H9 (cell line): ENCODE results near the gene PLA2G2F. TPM values are rescaled to one million over a fixed set of nuclear protein-coding genes. Genes with fewer than 3 reads are reported as not detected.

Experiments used
- DNase-seq: peaks from one replicate; pipeline ENCODE4 v3.0.0-alpha.2; 2017
- H2AFZ ChIP-seq: one replicate; pipeline ENCODE4 v1.6.1; 2013; ENCODE audit warnings: mild to moderate bottlenecking, low read length, control low read depth, moderate library complexity
- H2AK5ac ChIP-seq: 2 replicates; pipeline ENCODE4 v1.6.1; 2013; ENCODE audit warnings: low read length, control low read depth, mixed read lengths; ENCODE audit not compliant: insufficient read length
- H2BK120ac ChIP-seq: one replicate; pipeline ENCODE4 v1.6.1; 2013; ENCODE audit warnings: low read depth, mild to moderate bottlenecking, low read length, control low read depth, inconsistent platforms; ENCODE audit not compliant: poor library complexity, severe bottlenecking
- H2BK12ac ChIP-seq: 2 replicates; pipeline ENCODE4 v1.6.1; 2013; ENCODE audit warnings: low read length, control low read depth, mixed read lengths, low read depth; ENCODE audit not compliant: insufficient read length
- H2BK15ac ChIP-seq: 2 replicates; pipeline ENCODE4 v1.6.1; 2013; ENCODE audit warnings: low read depth, low read length, control low read depth
- H2BK20ac ChIP-seq: one replicate; pipeline ENCODE4 v1.6.1; 2013; ENCODE audit warnings: low read depth, mild to moderate bottlenecking, low read length, control low read depth, inconsistent platforms; ENCODE audit not compliant: poor library complexity, severe bottlenecking
- H2BK5ac ChIP-seq: 2 replicates; pipeline ENCODE4 v1.6.1; 2013; ENCODE audit warnings: low read length, control low read depth, mixed read lengths; ENCODE audit not compliant: insufficient read length
- H3K14ac ChIP-seq: 2 replicates; pipeline ENCODE4 v1.6.1; 2013; ENCODE audit warnings: low read length, control low read depth; ENCODE audit not compliant: insufficient read depth
- H3K18ac ChIP-seq: 2 replicates; pipeline ENCODE4 v1.6.1; 2013; ENCODE audit warnings: low read depth, mild to moderate bottlenecking, mixed read lengths, low read length, control low read depth; ENCODE audit not compliant: insufficient read length
- H3K23ac ChIP-seq: 2 replicates; pipeline ENCODE4 v1.6.1; 2013; ENCODE audit warnings: low read length, control low read depth, mixed read lengths, low read depth; ENCODE audit not compliant: insufficient read length
- H3K23me2 ChIP-seq: 2 replicates; pipeline ENCODE4 v1.6.1; 2013; ENCODE audit warnings: low read depth, mild to moderate bottlenecking, mixed read lengths, low read length, control low read depth; ENCODE audit not compliant: insufficient read length, poor library complexity, severe bottlenecking
- H3K27ac ChIP-seq: 2 replicates; pipeline ENCODE4 v1.5.1; 2013; ENCODE audit warnings: low read length, control low read depth, mixed read lengths, low read depth; ENCODE audit not compliant: insufficient read length
- H3K27me3 ChIP-seq: 2 replicates; pipeline ENCODE4 v1.6.1; 2013; ENCODE audit warnings: low read length, control low read depth, inconsistent platforms; ENCODE audit not compliant: insufficient read depth
- H3K4ac ChIP-seq: 2 replicates; pipeline ENCODE4 v1.6.1; 2013; ENCODE audit warnings: low read depth, mild to moderate bottlenecking, control low read depth, inconsistent platforms, low read length, moderate library complexity
- H3K4me1 ChIP-seq: 2 replicates; pipeline ENCODE4 v1.6.1; 2013; ENCODE audit warnings: low read length, control low read depth, inconsistent platforms; ENCODE audit not compliant: insufficient read depth
- H3K4me2 ChIP-seq: 2 replicates; pipeline ENCODE4 v1.6.1; 2013; ENCODE audit warnings: low read length, control low read depth, mixed read lengths; ENCODE audit not compliant: insufficient read length, insufficient read depth
- H3K56ac ChIP-seq: 2 replicates; pipeline ENCODE4 v1.6.1; 2013; ENCODE audit warnings: low read depth, mild to moderate bottlenecking, mixed read lengths, low read length, control low read depth; ENCODE audit not compliant: insufficient read length
- H3K79me1 ChIP-seq: 2 replicates; pipeline ENCODE4 v1.6.1; 2013; ENCODE audit warnings: low read depth, mild to moderate bottlenecking, moderate library complexity, low read length, control low read depth, inconsistent platforms; ENCODE audit not compliant: insufficient read depth, poor library complexity, severe bottlenecking
- H3K79me2 ChIP-seq: 2 replicates; pipeline ENCODE4 v1.6.1; 2013; ENCODE audit warnings: low read length, control low read depth, inconsistent platforms; ENCODE audit not compliant: insufficient read depth
- H3K9ac ChIP-seq: 2 replicates; pipeline ENCODE4 v1.6.1; 2013; ENCODE audit warnings: low read length, control low read depth, mixed read lengths; ENCODE audit not compliant: insufficient read length; ENCODE audit errors: extremely low read depth
- H3K9me3 ChIP-seq: one replicate; pipeline ENCODE4 v1.6.1; 2013; ENCODE audit warnings: low read depth, low read length, inconsistent platforms; ENCODE audit not compliant: control insufficient read depth
- H3T11ph ChIP-seq: one replicate; pipeline ENCODE4 v1.6.1; 2013; ENCODE audit warnings: mild to moderate bottlenecking, low read length, control low read depth, inconsistent platforms
- H4K20me1 ChIP-seq: one replicate; pipeline ENCODE4 v1.6.1; 2013; ENCODE audit not compliant: control insufficient read depth, insufficient read length, insufficient read depth
- H4K5ac ChIP-seq: 2 replicates; pipeline ENCODE4 v1.6.1; 2013; ENCODE audit warnings: low read depth, mild to moderate bottlenecking, mixed read lengths, low read length, control low read depth; ENCODE audit not compliant: insufficient read length
- H4K8ac ChIP-seq: replicated peaks from 2 replicates; pipeline ENCODE4 v1.6.1; 2013; ENCODE audit warnings: low read length, control low read depth, mixed read lengths, low read depth; ENCODE audit not compliant: insufficient read length
- H4K91ac ChIP-seq: 2 replicates; pipeline ENCODE4 v1.6.1; 2013; ENCODE audit warnings: low read depth, mild to moderate bottlenecking, moderate library complexity, mixed read lengths, low read length, control low read depth; ENCODE audit not compliant: insufficient read length
- H3K27ac Mint-ChIP-seq, 3 experiments: 2 replicates in 2 of 3; 3 replicates in 1 of 3; pipeline ENCODE4 v1.8.0; 2020 to 2021; ENCODE audit warnings: mixed read lengths in 3 of 3, mild to moderate bottlenecking in 1 of 3, moderate library complexity in 1 of 3
- H3K27me3 Mint-ChIP-seq: 2 replicates; pipeline ENCODE4 v1.8.0; 2021; ENCODE audit warnings: low read depth, mild to moderate bottlenecking, moderate library complexity, mixed read lengths
- H3K36me3 Mint-ChIP-seq, 3 experiments: 2 replicates in 2 of 3; 3 replicates in 1 of 3; pipeline ENCODE4 v1.8.0; 2020 to 2021; ENCODE audit warnings: low read depth in 3 of 3, mixed read lengths in 3 of 3; ENCODE audit not compliant: insufficient read depth in 1 of 3
- H3K4me1 Mint-ChIP-seq, 2 experiments: 2 replicates each; pipeline ENCODE4 v1.8.0; 2020; ENCODE audit warnings: mixed read lengths in 2 of 2
- H3K4me3 Mint-ChIP-seq, 2 experiments: 2 replicates in 1 of 2; 3 replicates in 1 of 2; pipeline ENCODE4 v1.8.0; 2020 to 2021; ENCODE audit warnings: mild to moderate bottlenecking in 2 of 2, mixed read lengths in 2 of 2, moderate library complexity in 1 of 2
- H3K9me3 Mint-ChIP-seq, 2 experiments: 2 replicates in 1 of 2; 3 replicates in 1 of 2; pipeline ENCODE4 v1.8.0; 2020; ENCODE audit warnings: mild to moderate bottlenecking in 2 of 2, mixed read lengths in 2 of 2, moderate library complexity in 1 of 2
- WGBS: extraction: QIAGEN DNeasy Blood & Tissue Kit; methylation state at CpG from one replicate; pipeline ENCODE4 v1.1.7; 2013; ENCODE audit warnings: missing lambda C conversion rate, low lambda C conversion rate, mixed read lengths; ENCODE audit not compliant: insufficient read length; ENCODE audit errors: extremely low coverage; 5-methylcytosine and 5-hydroxymethylcytosine counted together
- total RNA-seq: library from RNA; stranded (reverse); gene quantifications from 2 replicates; pipeline ENCODE4 v1.2.1, GENCODE V29; 2021
- TF ChIP-seq, protein P1 (sequence below): fragments of 200-600 bp; sonication (generic); conservative IDR thresholded peaks from 3 replicates; pipeline ENCODE4 v1.8.0; 2021; ENCODE audit warnings: antibody characterized with exemption, mild to moderate bottlenecking

The PLA2G2F gene
- total RNA-seq, 1 experiment from 2014 or later = not detected

DNA sequence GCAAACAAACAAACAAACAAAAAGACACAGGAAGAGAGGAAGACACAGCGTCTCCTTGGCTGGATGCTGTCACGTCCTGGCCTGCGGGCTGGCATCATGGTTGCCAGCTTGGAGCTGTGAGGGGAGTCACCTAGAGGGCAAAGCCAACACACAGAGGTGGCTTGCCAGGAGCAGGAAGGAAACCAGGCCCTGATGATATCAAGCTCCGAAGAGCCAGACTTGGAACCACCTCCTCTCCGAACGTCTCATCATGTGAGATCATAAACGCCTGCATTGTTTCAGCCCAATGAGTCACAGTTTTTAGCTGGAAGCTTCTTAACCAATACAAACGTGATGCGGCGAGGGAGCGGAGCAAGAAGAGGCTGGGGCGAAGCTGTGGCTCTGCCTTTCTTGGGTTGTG lies 28.4 kb upstream of the PLA2G2F start:
- TF ChIP-seq, protein P1, sequence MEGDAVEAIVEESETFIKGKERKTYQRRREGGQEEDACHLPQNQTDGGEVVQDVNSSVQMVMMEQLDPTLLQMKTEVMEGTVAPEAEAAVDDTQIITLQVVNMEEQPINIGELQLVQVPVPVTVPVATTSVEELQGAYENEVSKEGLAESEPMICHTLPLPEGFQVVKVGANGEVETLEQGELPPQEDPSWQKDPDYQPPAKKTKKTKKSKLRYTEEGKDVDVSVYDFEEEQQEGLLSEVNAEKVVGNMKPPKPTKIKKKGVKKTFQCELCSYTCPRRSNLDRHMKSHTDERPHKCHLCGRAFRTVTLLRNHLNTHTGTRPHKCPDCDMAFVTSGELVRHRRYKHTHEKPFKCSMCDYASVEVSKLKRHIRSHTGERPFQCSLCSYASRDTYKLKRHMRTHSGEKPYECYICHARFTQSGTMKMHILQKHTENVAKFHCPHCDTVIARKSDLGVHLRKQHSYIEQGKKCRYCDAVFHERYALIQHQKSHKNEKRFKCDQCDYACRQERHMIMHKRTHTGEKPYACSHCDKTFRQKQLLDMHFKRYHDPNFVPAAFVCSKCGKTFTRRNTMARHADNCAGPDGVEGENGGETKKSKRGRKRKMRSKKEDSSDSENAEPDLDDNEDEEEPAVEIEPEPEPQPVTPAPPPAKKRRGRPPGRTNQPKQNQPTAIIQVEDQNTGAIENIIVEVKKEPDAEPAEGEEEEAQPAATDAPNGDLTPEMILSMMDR = no peak
- Histone ChIP-seq H2AK5ac (no peak overlapping the region), H3K79me2 (no peaks in the 10 kb centered on the region), H3K56ac (no peak overlapping the region), H4K5ac (no peak overlapping the region), H3K9me3 (no peaks in the 10 kb centered on the region), H3K79me1 (no peaks in the 10 kb centered on the region), H3T11ph (no peak overlapping the region), H3K9ac (no peak overlapping the region), H3K27me3 (no peaks in the 10 kb centered on the region), H3K27ac (no peak overlapping the region), H2BK120ac (no peak overlapping the region), H3K18ac (no peak overlapping the region), H3K4ac (no peak overlapping the region), H2BK12ac (no peak overlapping the region), H4K20me1 (no peaks in the 10 kb centered on the region), H3K4me1 (peaks cover 2% of the 10 kb centered on the region; the same call in 1 of the 2 replicates), H3K14ac (no peak overlapping the region), H2BK20ac (no peak overlapping the region), H3K4me2 (no peak overlapping the region), H2BK15ac (no peak overlapping the region), H2BK5ac (no peak overlapping the region), H3K23me2 (peaks cover 4% of the 10 kb centered on the region), H4K8ac (no peak overlapping the region), H3K23ac (no peak overlapping the region), H4K91ac (no peak overlapping the region), H2AFZ (no peak overlapping the region)
- Mint-ChIP-seq H3K4me3 (no peak overlapping the region), H3K36me3 (no peaks in the 10 kb centered on the region), H3K27me3 (peaks cover 4% of the 10 kb centered on the region; the same call in 1 of the 2 replicates), H3K4me1 (peaks cover 18 to 27% of the 10 kb centered on the region in 2 experiments), H3K27ac (no peak overlapping the region), H3K9me3 (peaks cover 3 to 4% of the 10 kb centered on the region in 2 experiments; a peak in 3 of 5 replicates)
- no CpG with 5 or more reads among the region's 12 CpGs for WGBS
- DNase-seq = no peak
